Measurements from ENCODE around the gene SKI. TPM values are rescaled to one million over a fixed set of nuclear protein-coding genes. Genes with fewer than 3 reads are reported as not detected.

SKI gene
- total RNA-seq, 1 experiment from 2014 or later, result 38.2 TPM

DNA sequence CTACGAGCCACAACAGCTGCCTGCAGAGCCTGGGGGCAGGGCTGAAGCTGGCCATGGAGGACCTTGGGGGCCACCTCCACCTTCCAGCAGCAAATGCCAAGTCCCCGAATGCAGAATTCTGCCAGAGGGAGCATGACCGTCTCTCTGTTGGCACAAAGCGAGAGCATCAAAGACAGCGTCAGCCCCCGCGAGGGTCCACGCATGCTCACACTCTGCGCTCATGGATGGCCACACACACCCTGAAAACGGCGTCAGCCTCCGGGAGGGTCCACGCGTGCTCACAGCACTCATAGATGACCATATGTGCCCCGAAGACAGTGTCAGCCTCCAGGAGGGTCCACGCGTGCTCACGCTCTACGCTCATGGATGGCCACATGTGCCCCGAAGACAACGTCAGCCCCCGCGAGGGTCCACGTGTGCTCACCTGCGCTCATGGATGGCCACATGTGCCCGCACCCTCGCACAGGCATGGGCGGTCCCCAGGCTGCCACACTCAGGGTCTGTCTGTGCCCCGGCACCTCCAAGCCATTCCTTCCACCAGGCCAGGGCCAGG is 116.7 kb downstream of the SKI start:
- H3K4me3 Mint-ChIP-seq (ENCODE audit: unreplicated experiment), result no peak overlapping the region
- no peak overlapping the region for H3K4me3 ChIP-seq (ENCODE audit: low read depth, low read length)
- no peaks in the 10 kb centered on the region for H3K4me1 ChIP-seq
- H3K36me3 ChIP-seq (ENCODE audit: control insufficient read depth, insufficient read depth, low read length), result no peaks in the 10 kb centered on the region
- no peak for DNase-seq
- H3K9me3 Mint-ChIP-seq (ENCODE audit: unreplicated experiment), result no peaks in the 10 kb centered on the region
- no peak overlapping the region for H3K27ac Mint-ChIP-seq (ENCODE audit: unreplicated experiment)
- H3K27me3 ChIP-seq (replicated peaks; ENCODE audit: control insufficient read depth, insufficient read depth, low read length), result no peaks in the 10 kb centered on the region
- no TSS peak for BruUV-seq (replicated peaks)
- CTCF ChIA-PET, result no interaction called here
- no peaks in the 10 kb centered on the region for H3K27me3 Mint-ChIP-seq (ENCODE audit: insufficient read depth, unreplicated experiment)
- intact Hi-C loops (cut with micrococcal nuclease; ENCODE audit: unreplicated experiment), result no loop called here
- TF ChIP-seq, protein P1, sequence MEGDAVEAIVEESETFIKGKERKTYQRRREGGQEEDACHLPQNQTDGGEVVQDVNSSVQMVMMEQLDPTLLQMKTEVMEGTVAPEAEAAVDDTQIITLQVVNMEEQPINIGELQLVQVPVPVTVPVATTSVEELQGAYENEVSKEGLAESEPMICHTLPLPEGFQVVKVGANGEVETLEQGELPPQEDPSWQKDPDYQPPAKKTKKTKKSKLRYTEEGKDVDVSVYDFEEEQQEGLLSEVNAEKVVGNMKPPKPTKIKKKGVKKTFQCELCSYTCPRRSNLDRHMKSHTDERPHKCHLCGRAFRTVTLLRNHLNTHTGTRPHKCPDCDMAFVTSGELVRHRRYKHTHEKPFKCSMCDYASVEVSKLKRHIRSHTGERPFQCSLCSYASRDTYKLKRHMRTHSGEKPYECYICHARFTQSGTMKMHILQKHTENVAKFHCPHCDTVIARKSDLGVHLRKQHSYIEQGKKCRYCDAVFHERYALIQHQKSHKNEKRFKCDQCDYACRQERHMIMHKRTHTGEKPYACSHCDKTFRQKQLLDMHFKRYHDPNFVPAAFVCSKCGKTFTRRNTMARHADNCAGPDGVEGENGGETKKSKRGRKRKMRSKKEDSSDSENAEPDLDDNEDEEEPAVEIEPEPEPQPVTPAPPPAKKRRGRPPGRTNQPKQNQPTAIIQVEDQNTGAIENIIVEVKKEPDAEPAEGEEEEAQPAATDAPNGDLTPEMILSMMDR (IDR thresholded peaks at IDR 0.05; ENCODE audit: insufficient read depth in 1 of 2, low read depth in 1 of 2, low read length in 1 of 2, severe bottlenecking in 1 of 2, unreplicated experiment in 1 of 2), result no peak
- POLR2A ChIA-PET, result no interaction called here
- H3K36me3 Mint-ChIP-seq (ENCODE audit: insufficient read depth, unreplicated experiment), result peaks cover 4% of the 10 kb centered on the region
- no peaks in the 10 kb centered on the region for H3K9me3 ChIP-seq
- H3K4me1 Mint-ChIP-seq (ENCODE audit: low read depth, unreplicated experiment), result no peaks in the 10 kb centered on the region

DNA sequence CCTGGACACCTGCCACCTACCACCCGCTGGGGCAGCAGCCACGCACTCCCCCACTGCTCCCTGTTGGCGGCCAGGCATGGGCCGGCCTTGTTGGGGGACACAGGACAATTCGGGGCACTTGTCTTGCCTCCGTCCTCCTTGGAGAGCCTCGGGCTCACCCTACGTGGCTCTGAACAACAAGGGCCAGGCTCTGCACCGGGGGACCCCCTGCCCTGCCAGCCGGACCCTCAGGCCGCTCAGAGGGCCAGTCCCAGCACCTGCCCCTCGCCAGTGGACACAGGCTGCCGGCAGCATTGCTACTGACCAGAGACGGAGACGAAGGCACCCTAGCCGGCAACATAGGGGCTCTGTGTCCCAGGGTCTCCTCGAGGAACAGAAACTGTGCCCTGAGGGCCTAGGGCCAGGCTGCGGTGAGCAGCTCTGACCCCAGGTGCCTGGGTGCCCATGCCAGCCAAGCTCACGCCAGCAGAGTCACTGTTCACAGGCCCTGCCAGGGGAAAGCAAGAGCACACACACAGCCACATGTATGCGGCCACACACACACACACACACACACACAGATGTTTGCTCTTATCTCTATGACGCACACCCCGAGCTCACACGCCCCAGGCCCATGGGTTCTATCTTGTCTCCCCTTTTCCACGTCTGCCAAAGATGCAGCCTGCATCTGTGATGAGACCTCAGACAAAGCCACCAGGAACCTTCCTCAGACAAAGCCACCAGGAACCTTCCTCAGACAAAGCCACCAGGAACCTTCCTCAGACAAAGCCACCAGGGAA is 117.4 kb downstream of the SKI start:
- Histone ChIP-seq H3K4me3 (ENCODE audit: low read depth, low read length) (no peak overlapping the region), H3K9me3 (no peaks in the 10 kb centered on the region), H3K27me3 (replicated peaks; ENCODE audit: control insufficient read depth, insufficient read depth, low read length) (no peaks in the 10 kb centered on the region), H3K36me3 (ENCODE audit: control insufficient read depth, insufficient read depth, low read length) (no peaks in the 10 kb centered on the region), H3K4me1 (no peaks in the 10 kb centered on the region)
- Mint-ChIP-seq H3K27ac (ENCODE audit: unreplicated experiment) (no peak overlapping the region), H3K9me3 (ENCODE audit: unreplicated experiment) (no peaks in the 10 kb centered on the region), H3K36me3 (ENCODE audit: insufficient read depth, unreplicated experiment) (peaks cover under 1% of the 10 kb centered on the region), H3K4me1 (ENCODE audit: low read depth, unreplicated experiment) (no peaks in the 10 kb centered on the region), H3K4me3 (ENCODE audit: unreplicated experiment) (no peak overlapping the region), H3K27me3 (ENCODE audit: insufficient read depth, unreplicated experiment) (no peaks in the 10 kb centered on the region)
- intact Hi-C loops (cut with micrococcal nuclease; ENCODE audit: unreplicated experiment), result no loop called here
- DNase-seq, result no peak
- POLR2A ChIA-PET, result no interaction called here
- CTCF ChIA-PET, result no interaction called here
- BruUV-seq (replicated peaks), result no TSS peak
- TF ChIP-seq, protein P1 (IDR thresholded peaks at IDR 0.05; ENCODE audit: insufficient read depth in 1 of 2, low read depth in 1 of 2, low read length in 1 of 2, severe bottlenecking in 1 of 2, unreplicated experiment in 1 of 2), result no peak

DNA sequence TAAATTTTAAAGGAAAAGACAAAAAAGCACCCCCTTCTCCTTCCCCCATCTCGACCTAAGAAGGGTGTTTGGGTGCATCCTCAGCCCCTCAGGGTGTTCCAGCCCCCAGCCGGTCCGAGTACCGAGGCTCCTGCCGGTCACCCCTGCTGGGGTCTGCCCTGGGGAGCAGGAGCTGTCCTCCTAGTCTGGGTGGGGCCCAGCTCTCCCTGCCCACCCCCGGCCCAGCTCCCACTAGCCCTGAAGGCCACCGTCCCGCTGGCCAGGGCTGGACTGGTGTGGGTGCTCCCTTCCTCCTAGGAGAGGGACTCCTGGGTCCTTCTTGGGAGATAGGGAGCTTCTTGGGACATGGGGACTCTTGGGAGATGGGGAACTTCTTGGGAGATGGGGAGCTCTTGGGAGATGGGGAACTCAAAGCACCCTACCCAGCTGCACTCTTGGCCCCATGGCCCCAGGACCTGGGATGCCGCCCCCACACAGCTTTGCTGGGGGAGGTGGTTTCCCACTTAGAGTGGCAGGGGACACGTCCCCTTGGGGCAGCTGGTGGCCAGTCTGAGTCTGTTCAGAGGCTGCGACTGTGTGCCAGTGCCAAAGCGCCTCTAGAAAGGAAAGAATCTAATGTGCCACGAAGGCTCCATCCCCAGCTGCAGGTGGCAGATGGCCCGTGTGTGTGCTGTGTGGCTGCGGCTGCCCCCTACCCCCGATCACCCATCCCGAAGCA is 118.7 kb downstream of the SKI start:
- DNase-seq, result no peak
- Histone ChIP-seq H3K4me1 (no peaks in the 10 kb centered on the region), H3K36me3 (ENCODE audit: control insufficient read depth, insufficient read depth, low read length) (no peaks in the 10 kb centered on the region), H3K4me3 (ENCODE audit: low read depth, low read length) (no peak overlapping the region), H3K9me3 (no peaks in the 10 kb centered on the region), H3K27me3 (replicated peaks; ENCODE audit: control insufficient read depth, insufficient read depth, low read length) (no peaks in the 10 kb centered on the region)
- Mint-ChIP-seq H3K9me3 (ENCODE audit: unreplicated experiment) (no peaks in the 10 kb centered on the region), H3K27me3 (ENCODE audit: insufficient read depth, unreplicated experiment) (peaks cover 2% of the 10 kb centered on the region), H3K27ac (ENCODE audit: unreplicated experiment) (no peak overlapping the region), H3K36me3 (ENCODE audit: insufficient read depth, unreplicated experiment) (no peaks in the 10 kb centered on the region), H3K4me1 (ENCODE audit: low read depth, unreplicated experiment) (no peaks in the 10 kb centered on the region), H3K4me3 (ENCODE audit: unreplicated experiment) (no peak overlapping the region)
- intact Hi-C loops (cut with micrococcal nuclease; ENCODE audit: unreplicated experiment), result no loop called here
- ChIA-PET POLR2A (no interaction called here), CTCF (no interaction called here)
- no TSS peak for BruUV-seq (replicated peaks)
- TF ChIP-seq, protein P1 (IDR thresholded peaks at IDR 0.05; ENCODE audit: insufficient read depth in 1 of 2, low read depth in 1 of 2, low read length in 1 of 2, severe bottlenecking in 1 of 2, unreplicated experiment in 1 of 2), result no peak
